NCI-H1694 treated with DMSO at 0.1 percent for 48 hours (cell line): ENCODE data around the gene ALOXE3.

Experiments
- DNase-seq: peaks from one replicate; lab custom pipeline; 2025; lab: John Stamatoyannopoulos, UW

Gene ALOXE3

DNA sequence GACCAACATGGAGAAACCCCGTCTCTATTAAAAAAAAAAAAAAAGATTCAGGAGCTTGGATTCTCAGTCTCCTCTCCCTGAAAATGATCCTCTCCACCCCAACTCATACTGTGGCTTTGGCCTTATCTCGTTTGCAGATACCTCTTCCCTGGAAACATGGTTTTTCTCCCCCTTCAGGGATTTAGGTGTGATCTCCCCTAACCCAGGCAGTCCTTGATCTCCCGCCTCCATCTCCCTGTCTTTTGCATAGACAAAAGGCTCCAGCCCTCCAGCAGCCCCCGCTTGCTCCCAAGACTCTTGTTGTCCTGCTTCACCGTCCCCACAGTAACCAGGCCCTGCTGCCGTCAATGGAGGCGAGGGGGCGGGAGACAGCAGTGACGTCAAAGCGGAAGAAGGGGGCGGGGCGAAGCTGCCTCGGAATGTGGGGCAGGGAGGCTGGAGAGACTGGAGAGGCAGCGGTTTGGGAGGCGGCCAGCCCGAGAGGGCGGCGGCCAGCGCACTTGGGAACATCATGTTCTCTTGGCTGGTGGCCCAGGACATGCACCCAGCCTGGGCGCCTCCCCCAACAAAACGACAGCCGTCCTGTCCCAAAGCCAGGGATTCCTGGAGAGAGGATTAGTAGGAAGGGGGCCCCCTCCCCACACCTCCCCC is 35.8 kb upstream of the ALOXE3 start:
- peak; percentile 95 for DNase-seq

DNA sequence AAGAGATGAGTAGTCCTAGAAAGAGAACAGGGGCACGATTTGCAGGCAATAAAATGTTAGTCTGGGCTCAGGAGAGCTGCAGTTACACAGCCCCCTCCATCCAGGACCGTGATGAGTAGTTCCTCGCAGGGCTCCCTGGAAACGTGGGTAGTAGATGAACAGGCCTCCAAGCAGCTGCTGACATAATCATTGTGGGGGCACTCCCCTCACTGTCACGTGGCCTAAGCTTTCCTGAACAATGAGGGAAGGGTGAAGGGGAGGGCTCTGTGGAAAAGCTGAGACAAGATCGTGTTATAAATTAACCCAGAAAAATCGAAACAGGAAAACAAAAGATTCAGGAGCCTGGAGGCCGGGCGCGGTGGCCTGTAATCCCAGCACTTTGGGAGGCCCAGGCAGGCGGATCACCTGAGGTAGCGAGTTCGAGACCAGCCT is 35.2 kb upstream of the ALOXE3 start:
- peak; percentile 18 for DNase-seq

DNA sequence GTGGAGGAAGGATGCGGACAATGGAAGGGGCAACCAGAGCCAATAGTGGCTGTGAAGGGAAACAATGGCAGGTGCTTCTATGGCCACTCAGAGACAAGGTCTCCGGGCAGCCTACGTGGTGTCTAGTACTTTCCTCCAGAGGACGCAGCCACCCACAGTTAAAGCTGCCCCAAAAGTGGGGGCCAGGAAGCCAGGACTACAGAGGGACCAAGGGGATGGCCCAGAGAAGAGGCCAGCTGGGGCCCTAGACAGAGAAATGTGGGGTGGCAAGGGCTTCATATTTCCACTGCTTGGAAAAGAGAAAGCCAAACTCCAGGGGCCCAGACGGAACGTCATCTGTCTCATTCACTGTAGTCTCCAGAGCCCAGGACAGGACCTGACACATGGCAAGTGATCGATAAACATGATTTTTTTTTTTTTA is 34.7 kb upstream of the ALOXE3 start:
- no peak for DNase-seq

- DNase-seq, result peak; percentile 22
These were observed 33.9 kb upstream of the ALOXE3 start, which contains the start of gene PER1 for GRCh38 chr17:8152112-8152775. Gene PER1 (minus strand): TSS chr17:8152404. CDS start chr17:8150706, 1,698 bp downstream.

DNA sequence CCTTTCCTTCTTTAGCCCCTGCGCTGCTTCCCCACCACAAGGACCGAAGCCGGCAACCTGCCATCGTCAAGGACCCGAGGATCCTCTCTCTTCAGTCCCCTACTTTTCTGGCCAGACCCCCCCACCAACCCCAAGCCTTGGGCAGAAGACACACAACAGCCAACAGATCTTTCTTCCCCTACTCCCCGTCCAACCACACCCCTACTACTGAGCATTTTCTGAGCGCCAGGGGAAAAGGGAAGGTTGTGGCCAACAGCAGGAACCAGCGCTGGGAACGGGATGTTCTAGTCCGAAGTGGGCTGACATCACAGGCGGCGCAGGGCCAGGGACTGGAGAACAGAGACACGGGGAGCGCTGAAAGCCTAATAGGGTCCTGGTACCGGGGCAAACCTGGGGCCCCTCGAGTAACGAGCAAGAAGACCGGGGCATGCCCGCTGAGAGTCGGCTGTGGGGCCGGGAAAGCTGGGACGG is 33.4 kb upstream of the ALOXE3 start:
- no peak for DNase-seq

- peak; percentile 14 for DNase-seq
These were observed 32.9 kb upstream of the ALOXE3 start for GRCh38 chr17:8151120-8151640.

DNA sequence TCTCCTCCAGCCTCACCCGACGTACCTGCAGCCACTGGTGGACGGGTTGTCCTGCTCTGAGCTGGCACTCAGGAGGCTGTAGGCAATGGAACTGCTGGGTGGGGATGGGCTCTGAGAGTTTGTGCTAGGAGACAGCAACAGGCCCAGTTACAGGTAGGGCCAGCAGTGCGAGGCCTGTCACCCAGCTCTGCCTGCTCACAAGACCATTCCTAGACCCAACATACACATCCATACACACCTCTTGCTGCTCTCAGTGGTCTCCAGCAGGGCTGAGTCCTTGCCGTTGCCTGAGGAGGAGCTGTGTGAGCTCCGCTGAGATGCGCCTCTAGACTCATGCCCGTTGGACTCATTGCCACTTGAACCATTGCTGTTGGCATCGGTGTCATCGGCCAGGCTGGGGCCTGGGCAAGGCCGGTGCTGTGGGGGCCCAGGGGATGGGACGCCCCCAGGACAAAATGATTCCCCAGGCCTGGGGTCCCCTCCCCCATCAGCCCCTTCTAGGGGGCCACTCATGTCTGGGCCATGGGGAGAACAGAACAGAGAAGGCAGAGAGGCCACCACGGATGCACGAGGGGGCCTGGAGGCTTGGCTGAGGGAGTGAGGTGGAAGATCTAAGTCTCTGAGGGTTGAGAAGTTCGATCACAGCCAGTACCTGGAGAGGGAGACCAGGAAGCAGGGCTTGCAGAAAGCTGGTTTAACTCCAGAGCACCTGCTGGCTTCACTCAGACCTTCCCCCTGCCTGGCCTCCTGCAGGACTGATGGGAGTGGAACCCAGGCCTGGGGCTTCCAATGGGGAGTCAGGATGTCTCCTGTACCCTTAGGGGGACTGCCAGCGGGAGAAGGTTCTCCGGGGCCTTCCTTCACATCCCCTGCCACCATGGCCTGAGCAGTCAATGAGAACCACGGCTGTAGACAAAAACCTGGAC is 32.1 kb upstream of the ALOXE3 start:
- DNase-seq, result no peak

DNA sequence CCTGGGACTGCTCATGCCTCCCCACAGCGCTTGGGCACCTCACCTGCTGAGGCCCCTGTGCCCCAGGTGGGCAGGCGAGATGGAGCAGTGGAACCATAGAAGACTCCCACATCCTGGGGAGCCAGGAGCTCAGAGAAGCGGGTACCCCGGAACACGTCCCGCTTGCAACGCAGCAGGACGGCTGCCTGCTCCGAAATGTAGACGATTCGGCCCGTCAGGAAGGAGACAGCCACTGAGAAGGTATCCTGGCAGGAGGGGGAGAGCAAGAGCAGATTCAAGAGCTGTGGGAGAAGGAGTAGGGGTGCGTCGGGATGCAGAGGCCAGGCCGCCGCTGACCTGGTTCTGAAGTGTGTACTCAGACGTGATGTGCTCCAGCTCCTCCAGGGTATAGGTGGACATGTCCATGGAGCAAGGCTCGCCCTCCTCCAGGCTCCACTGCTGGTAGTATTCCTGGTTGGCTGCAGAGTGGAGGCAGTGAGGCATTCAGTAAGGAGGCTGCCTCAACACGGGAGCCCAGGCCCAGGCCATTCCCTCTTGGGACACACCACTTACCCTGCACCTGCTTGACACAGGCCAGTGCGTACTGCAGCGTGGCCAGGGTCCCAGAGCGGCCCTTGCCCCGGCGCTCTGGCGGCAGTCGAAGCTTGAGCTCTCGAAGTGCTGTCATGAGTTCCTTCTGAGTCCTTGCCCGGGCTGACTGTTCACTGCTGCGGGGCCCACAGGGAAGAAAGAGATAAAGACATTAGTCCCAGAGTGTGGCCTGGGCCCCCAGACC is 31.3 kb upstream of the ALOXE3 start:
- no peak for DNase-seq

- no peak for DNase-seq
These were observed 30.2 kb upstream of the ALOXE3 start for GRCh38 chr17:8148560-8148959.

DNA sequence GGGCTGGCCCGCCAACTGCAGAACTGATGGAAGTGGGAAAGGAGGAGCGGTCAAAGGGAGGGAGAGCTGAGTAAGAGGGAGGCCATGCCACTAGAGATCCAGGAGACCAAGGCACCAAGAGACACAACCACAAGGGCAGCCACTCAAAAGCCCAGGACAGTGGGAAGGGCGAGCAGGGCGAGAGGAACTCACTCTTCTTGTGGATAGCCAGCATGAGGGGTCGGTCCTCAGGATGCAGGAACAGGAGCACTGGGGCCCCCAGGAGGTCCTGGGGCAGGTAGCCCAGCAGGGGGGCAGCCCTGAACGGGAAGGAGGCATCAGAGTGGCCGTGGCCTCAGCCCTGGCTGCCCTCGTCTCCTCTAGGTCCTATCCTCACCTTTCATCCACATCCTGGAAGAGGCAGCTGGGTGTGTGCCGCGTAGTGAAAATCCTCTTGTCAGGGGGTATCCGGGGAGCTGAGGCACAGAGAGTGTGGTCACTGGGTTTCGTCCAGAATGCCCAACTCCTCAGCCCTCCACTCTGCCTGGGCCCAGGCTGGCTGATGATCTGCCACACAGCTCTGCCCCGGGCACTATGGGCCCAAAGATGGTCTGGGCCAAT is 29.6 kb upstream of the ALOXE3 start:
- no peak for DNase-seq

DNA sequence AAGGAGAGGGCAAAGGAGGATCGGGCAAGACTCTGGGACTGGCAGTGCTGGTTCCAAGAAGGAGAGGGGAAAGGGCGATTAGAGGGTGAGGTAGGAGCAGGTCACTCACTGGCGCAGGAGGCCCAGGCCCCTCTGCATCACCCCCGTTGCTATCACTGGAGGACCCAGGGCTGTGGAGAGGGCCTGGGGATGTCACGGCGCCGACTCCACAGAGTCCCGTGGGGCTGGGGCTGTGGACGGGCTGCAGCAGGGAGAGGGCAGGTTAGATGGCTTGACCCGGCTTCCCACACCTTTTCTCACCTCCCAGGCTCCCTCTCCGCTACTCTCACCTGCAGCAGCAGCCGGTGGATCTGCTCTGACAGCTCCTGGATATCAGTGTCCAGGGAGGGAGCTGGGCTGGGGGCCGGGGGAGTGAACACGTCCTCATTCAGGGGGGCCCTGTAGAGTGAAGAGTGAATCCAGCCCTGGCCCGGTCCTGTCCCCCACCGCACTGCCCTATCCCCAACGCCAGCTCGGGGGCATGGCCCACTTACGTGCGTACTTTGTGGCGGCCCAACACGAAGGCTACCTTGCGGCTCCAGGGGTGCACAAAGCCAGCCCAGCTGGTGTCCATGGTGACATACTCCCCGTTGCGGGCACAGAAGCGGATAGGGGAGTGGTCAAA is 29.0 kb upstream of the ALOXE3 start:
- DNase-seq, result no peak

GRCh38 chr17:8146381-8147140 is 28.2 kb upstream of the ALOXE3 start:
- no peak for DNase-seq

GRCh38 chr17:8145811-8146210 is 27.5 kb upstream of the ALOXE3 start:
- no peak for DNase-seq

GRCh38 chr17:8144401-8145231 is 26.3 kb upstream of the ALOXE3 start:
- no peak for DNase-seq

GRCh38 chr17:8143581-8144400 is 25.5 kb upstream of the ALOXE3 start:
- DNase-seq, result no peak

DNA sequence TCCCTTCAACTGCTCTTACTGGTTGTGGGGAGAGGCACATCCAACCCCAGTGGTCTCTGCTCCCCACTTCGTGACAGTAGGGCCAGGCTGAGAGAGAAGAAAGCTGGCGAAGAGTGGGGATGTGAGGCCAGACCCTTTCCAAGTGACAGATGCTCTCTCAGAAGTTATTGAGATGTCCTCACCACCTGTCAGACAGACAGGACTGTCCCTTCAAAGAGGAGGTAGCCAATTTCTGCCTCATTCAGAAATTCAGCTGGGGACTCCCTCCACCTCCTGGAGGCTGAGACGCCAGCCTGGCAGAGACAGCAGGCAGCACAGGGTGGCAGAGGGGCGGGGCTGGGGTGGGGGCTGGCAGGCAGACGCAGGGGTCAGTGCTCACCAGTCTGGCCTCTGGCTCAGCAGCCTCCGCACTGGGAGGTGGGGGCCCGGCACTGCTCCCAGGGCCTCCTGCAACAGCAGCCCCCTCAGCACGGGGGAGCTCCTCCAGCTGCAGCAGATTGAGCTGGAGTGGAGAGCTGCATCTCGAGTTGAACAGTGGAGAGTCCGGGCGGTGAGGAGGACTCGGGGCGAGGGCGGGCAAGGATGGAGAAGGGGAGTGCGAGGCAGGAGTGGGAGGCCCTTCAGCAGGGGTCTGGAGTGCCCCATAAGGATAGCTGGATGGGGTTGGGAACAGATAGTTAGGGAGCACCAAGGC is 24.7 kb upstream of the ALOXE3 start:
- no peak for DNase-seq

DNA sequence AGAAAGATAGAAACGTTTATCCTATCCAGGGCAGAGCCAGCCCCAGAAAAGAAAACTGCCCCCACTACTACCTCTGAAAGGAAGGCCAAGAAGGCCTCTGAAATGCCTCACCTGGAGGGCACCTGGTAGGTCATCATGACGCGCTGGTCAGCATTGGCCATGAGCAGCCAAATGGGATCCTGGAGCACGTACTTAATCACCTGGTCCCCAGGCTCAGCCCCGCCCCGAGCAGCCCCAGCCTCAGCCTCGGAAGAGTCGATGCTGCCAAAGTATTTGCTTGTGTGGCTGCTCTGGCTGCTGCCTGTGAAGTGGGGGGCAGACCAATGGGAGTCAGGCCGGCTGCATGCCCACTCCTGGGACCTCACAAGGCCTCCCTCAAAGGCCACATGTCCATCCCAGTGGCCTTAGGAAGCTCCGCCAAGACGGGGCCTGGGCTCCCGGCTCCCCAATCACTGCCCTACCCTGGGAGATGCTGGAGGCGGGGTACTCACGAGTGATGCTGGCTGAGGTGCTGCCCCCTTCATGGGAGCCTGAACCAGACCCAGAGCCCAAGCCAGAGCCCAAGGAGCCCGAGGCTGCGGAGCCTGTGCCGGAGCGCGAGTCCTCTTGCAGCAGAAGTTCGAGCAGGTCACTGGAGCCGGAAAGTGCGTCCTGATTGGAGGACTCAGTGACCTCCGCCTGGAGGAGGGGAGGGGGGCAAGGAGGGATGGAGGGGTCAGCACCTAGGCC is 24.0 kb upstream of the ALOXE3 start:
- DNase-seq, result no peak
